Measurements from ENCODE around the gene HOMER2.

The HOMER2 gene

GRCh38 chr15:82904574-82904973 lies 47.9 kb downstream of the HOMER2 start:
- no peak for DNase-seq (ENCODE audit: low read depth)
- no peak overlapping the region for H3K4me3 ChIP-seq (ENCODE audit: low read depth, low read length)
- no peak for TF ChIP-seq CTCF (IDR thresholded peaks at IDR 0.05; ENCODE audit: control insufficient read depth, extremely low read depth, insufficient read depth)

GRCh38 chr15:82903511-82903910 lies 49.0 kb downstream of the HOMER2 start:
- TF ChIP-seq CTCF (IDR thresholded peaks at IDR 0.05; ENCODE audit: control insufficient read depth, extremely low read depth, insufficient read depth): no peak
- no peak for DNase-seq (ENCODE audit: low read depth)
- no peak overlapping the region for H3K4me3 ChIP-seq (ENCODE audit: low read depth, low read length)

DNA sequence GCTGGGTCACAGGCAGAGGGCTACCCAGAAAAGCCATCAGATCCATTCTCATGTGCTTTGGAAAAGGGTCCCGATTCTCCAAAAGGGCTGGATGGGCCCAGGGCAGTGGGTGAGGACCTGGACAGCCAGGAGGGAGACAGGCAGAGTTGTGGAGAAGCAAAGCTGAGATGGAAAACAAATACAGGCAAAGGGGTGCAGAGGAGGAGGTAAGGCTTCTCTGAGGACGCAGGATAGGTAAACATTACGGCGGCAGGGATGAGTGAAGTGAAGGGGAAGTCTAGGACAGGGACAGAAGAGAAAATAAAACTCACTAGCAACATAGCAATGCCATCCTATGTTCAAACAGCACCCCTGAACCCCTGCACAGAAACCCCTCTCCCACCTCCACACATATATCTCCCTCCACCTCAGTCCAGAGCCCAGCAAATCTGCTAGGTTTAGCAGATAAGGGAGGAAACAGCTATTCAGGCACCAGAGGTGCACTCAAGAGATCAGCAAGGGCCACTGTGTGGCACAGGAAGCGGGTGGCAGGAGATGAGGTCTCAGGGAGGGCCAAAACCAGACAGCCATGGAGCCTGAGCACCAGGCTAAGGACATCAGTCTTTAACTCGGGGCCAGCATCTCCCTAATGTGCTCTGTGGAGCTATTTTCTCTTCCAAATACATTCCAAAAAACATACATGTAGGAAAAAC lies 51.3 kb downstream of the HOMER2 start:
- no peak for TF ChIP-seq CTCF (IDR thresholded peaks at IDR 0.05; ENCODE audit: control insufficient read depth, extremely low read depth, insufficient read depth)
- peak overlapping the region; percentile 19; the same call in 1 of the 2 replicates for H3K4me3 ChIP-seq (ENCODE audit: low read depth, low read length)
- DNase-seq (ENCODE audit: low read depth): no peak

DNA sequence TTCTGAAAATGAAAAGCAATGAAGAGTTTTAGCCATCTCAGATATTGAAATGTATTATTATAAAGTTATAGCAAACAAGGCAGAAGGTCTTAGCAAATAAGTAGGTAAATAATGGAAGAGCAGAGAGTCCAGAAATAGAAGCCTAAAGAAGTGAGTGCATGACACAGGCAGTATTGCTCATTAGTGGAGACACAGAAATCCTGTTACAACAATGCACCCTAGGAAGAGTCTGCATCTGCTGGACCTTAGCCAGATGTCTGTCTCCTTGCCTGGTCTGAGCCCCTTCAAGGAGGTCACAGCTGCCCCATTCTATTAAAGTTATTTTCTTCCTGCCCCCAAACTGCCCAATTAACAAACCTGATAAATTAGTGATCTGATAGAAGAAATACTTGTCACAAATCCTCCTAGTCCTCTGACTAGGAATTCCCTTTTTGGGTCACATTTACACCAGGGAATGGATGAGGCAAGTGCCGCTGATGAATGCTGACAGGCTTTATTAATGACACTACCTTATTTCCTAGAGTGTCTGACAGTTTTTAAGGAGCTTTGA lies 51.9 kb downstream of the HOMER2 start:
- TF ChIP-seq CTCF (IDR thresholded peaks at IDR 0.05; ENCODE audit: control insufficient read depth, extremely low read depth, insufficient read depth): no peak
- H3K4me3 ChIP-seq (ENCODE audit: low read depth, low read length): peak overlapping the region; percentile 19; the same call in 1 of the 2 replicates
- DNase-seq (ENCODE audit: low read depth): no peak

DNA sequence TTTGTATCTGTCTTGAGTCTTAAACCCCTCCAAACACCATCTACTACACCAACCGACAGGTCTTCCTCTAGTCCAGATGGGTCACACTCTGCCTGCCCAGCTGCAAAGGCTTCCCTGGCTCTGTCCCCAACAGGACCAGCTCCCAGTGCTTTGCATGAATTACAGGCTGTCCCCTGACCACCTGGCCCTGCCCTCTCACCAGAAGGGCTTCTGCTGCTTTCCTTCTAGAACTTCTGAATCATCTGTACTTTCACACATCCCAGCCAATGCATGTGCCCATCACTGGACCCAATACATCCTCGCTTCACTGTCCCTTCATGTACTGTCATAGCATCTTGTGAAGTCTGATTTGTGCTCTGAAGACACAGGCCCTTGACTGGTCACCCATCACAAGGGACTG lies 53.6 kb downstream of the HOMER2 start:
- DNase-seq (ENCODE audit: low read depth): no peak
- no peak overlapping the region for H3K4me3 ChIP-seq (ENCODE audit: low read depth, low read length)
- TF ChIP-seq CTCF (IDR thresholded peaks at IDR 0.05; ENCODE audit: control insufficient read depth, extremely low read depth, insufficient read depth): no peak

DNA sequence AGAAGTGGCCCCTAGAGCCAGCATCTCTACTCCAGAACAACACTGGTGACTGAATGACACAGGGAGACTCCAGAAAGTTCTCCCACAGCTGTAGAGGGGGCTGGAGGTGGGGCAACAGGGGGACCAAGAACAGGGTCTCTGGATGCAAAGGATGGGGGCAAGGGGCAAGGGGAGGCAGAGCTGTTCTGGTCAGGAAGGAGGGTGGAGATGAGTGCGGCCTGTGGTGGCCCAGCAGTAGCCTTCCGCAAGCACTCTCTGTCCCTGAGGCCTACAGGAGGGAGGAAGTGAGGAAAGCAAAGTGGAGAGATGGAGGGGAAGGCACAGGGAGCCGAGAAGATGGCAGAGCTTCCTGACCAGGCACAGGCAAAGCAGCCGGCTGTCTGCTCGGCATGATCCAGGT lies 56.5 kb downstream of the HOMER2 start:
- no peak for DNase-seq (ENCODE audit: low read depth)
- H3K4me3 ChIP-seq (ENCODE audit: low read depth, low read length): no peak overlapping the region
- TF ChIP-seq CTCF (IDR thresholded peaks at IDR 0.05; ENCODE audit: control insufficient read depth, extremely low read depth, insufficient read depth): no peak
